Measurements from ENCODE around the gene ZCCHC17. TPM values are rescaled to one million over a fixed set of nuclear protein-coding genes. Genes with fewer than 3 reads are reported as not detected.

ZCCHC17 gene
- total and polyA plus RNA-seq, 2 donors (not counting 3 experiments of a cell fraction or from before 2014, with no cell fraction given), result 32.0 to 41.4 TPM

DNA sequence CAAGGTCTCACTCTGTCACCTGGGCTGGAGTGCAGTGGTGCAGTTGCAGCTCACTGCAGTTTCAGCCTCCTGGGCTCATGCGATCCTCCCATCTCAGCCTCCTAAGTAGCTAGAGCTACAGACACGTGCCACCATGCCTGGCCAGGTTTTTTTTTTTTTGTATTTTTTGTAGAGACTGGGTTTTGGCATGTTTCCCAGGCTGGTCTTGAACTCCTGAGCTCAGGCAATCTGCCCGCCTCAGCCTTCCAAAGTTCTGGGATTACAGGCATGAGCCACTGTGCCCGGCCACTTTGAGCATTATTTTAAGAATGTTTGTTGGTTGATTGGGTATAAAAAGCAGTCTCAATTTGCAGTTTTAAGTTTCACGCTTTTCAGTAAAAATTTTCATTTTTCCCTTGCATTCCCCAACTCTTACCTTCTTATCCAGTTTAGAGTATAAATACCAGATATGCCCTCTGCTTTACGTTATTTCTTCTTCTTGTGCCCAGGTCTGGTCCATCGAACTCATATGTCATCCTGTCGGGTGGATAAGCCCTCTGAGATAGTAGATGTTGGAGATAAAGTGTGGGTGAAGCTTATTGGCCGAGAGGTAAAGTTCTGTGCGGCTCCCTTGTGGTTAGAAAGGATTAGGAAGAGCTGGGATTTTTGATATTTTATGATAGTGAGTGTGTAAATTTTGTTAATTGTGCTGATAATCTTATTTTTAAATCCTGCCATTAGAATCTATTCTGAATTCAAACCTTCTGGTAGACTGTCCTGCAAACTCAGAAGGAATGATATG lies 40.0 kb downstream of the ZCCHC17 start:
- intact Hi-C loops (cut with micrococcal nuclease) (no loop called here), dilution Hi-C loops (cut with MboI; ENCODE audit: extremely low pct_ligation_motif_present, low sequenced_read_pairs) (no loop called here)
- no peak for TF ChIP-seq MYC (IDR thresholded peaks at IDR 0.05; ENCODE audit: low read depth, low read length)
- TF ChIP-seq, protein P1, sequence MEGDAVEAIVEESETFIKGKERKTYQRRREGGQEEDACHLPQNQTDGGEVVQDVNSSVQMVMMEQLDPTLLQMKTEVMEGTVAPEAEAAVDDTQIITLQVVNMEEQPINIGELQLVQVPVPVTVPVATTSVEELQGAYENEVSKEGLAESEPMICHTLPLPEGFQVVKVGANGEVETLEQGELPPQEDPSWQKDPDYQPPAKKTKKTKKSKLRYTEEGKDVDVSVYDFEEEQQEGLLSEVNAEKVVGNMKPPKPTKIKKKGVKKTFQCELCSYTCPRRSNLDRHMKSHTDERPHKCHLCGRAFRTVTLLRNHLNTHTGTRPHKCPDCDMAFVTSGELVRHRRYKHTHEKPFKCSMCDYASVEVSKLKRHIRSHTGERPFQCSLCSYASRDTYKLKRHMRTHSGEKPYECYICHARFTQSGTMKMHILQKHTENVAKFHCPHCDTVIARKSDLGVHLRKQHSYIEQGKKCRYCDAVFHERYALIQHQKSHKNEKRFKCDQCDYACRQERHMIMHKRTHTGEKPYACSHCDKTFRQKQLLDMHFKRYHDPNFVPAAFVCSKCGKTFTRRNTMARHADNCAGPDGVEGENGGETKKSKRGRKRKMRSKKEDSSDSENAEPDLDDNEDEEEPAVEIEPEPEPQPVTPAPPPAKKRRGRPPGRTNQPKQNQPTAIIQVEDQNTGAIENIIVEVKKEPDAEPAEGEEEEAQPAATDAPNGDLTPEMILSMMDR (IDR thresholded peaks at IDR 0.05; ENCODE audit: extremely low read depth in 1 of 2, insufficient read depth in 1 of 2, low read depth in 1 of 2, low read length in 2 of 2), result no peak
- TF ChIP-seq EZH2 (IDR thresholded peaks at IDR 0.05; ENCODE audit: borderline replicate concordance, low read depth, low read length, severe bottlenecking), result no peak
- no peak for TF ChIP-seq FOS (IDR thresholded peaks at IDR 0.05; ENCODE audit: borderline replicate concordance, insufficient read depth, low read length)
- TF ChIP-seq POLR2AphosphoS5 (IDR thresholded peaks at IDR 0.05; ENCODE audit: insufficient read depth, low read depth, low read length), result no peak
- no peak for TF ChIP-seq GATA2 (IDR thresholded peaks at IDR 0.05; ENCODE audit: insufficient read depth, insufficient read length, low read depth, low read length)
- TF ChIP-seq JUN (IDR thresholded peaks at IDR 0.05; ENCODE audit: borderline replicate concordance, insufficient read depth, insufficient read length, low read depth), result no peak
- TF ChIP-seq, protein P2, sequence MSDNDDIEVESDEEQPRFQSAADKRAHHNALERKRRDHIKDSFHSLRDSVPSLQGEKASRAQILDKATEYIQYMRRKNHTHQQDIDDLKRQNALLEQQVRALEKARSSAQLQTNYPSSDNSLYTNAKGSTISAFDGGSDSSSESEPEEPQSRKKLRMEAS (IDR thresholded peaks at IDR 0.05; ENCODE audit: insufficient read depth, insufficient read length), result no peak
- no peak for TF ChIP-seq POLR2A (IDR thresholded peaks at IDR 0.05; ENCODE audit: low read depth, low read length)
- no peak overlapping the region for H3K9ac ChIP-seq (replicated peaks; ENCODE audit: extremely low read depth, insufficient read depth, low read length)
- no peaks in the 10 kb centered on the region for H3K9me1 ChIP-seq (replicated peaks; ENCODE audit: control insufficient read depth, extremely low read depth, insufficient read depth, low read length)
- H3K4me1 ChIP-seq (ENCODE audit: control insufficient read depth, extremely low read depth, insufficient read depth, low read length), result no peaks in the 10 kb centered on the region
- no peaks in the 10 kb centered on the region for H4K20me1 ChIP-seq (replicated peaks; ENCODE audit: control insufficient read depth, extremely low read depth, insufficient read depth, low read length)
- ChIA-PET CTCF (interaction anchor here (0.6 to 2.5 kb wide), 6 partner anchors 9 to 1961 kb away, joined by 3 to 23 read pairs (median 3); partner anchors contain the start of genes SNRNP40 and ZCCHC17), POLR2A (no interaction called here)
- no peaks in the 10 kb centered on the region for H3K27me3 ChIP-seq (ENCODE audit: control insufficient read depth in 2 of 2, insufficient read depth in 2 of 2, low read length in 2 of 2)
- no TSS peak for BruUV-seq (replicated peaks)
- peaks cover 0 to 5% of the 10 kb centered on the region in 2 experiments for H3K36me3 ChIP-seq (ENCODE audit: control insufficient read depth in 2 of 2, extremely low read depth in 1 of 2, insufficient read depth in 2 of 2, low read length in 2 of 2)
- FAIRE-seq (no peak), DNase-seq (ENCODE audit: low read depth, low spot score) (no peak)
- H3K4me2 ChIP-seq (ENCODE audit: insufficient read depth, low read length), result no peak overlapping the region
- H3K9me3 ChIP-seq (replicated peaks; ENCODE audit: control insufficient read depth, insufficient read depth, low read length), result no peaks in the 10 kb centered on the region
- H3K79me2 ChIP-seq (ENCODE audit: control insufficient read depth, insufficient read depth, low read length), result no peaks in the 10 kb centered on the region
- no peak overlapping the region for H3K4me3 ChIP-seq (replicated peaks in 1 of 3; ENCODE audit: insufficient read depth in 1 of 3, low read depth in 1 of 3, low read length in 3 of 3)
- no peak overlapping the region for H2AFZ ChIP-seq (ENCODE audit: low read depth, low read length)
- H3K27ac ChIP-seq (ENCODE audit: insufficient read depth, low read depth, low read length), result no peak overlapping the region

Measured in endothelial cell of umbilical vein (primary cell).